ENCODE results near the gene MYO9B. TPM values are rescaled to one million over a fixed set of nuclear protein-coding genes. Genes with fewer than 3 reads are reported as not detected.

MYO9B gene
- total RNA-seq, 1 donor from 2014 or later = 75.0 TPM

DNA sequence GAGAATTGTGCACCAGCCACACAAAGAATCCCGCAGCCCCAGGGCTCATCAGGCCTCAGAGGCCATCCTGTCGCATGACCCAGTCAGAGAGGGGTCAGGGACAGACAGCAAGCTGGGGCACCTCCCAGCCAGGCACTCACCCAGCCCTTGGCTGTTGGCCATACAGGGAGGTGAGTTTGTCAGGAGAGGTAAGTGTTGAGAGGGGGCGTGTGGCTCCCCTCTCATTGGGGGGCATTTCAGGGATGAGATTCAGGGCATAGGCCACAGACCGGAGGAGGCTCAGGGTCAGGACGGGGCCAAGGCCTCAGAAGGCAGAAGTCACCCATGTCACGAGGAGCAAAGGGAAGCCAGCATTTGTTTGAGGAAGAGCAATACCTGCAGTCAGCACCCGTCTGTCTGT, 37.1 kb downstream of the MYO9B start:
- no peak for DNase-seq (ENCODE audit: low spot score)

- no peak for DNase-seq (ENCODE audit: low spot score)
Observed at GRCh38 chr19:17113127-17113785, 37.7 kb downstream of the MYO9B start.

- no peak for DNase-seq (ENCODE audit: low spot score)
Observed at GRCh38 chr19:17114414-17114831, 38.8 kb downstream of the MYO9B start.

DNA sequence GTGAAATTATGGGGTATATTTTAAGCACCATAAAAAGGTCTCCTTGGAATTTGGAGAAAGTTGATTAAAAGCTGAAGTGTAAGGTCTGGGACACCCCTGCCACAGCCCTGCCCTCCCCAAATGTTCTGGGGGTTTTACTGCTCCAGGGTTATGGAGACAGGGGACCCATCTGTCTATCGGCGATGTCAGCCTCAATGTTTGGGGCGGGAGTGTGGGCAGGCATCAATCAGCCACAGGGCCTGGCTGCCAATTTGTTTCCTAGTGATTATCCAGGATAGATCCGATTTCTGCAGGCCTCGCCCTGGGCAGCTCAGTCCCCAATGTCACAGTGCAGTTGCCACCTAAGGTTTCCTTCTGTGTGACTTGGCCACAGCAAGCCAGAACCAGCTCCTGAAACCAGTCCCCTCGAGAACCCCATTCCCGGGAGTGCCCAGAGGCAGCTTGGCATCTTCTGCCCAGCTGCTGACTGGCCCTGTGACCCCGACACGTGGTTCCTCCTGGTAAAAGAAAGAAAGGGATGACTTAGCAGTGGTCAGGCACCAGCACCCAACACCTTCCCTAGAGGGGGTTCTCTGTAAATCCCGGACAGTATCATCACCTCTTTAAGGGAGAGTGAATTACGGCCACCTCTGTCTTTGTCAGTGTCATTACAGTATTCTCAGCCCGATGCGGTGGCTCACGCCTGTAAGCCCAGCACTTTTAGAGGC, 41.6 kb downstream of the MYO9B start:
- DNase-seq (ENCODE audit: low spot score) = no peak

- DNase-seq (ENCODE audit: low spot score) = no peak
Observed at GRCh38 chr19:17118957-17119356, 43.4 kb downstream of the MYO9B start.

DNA sequence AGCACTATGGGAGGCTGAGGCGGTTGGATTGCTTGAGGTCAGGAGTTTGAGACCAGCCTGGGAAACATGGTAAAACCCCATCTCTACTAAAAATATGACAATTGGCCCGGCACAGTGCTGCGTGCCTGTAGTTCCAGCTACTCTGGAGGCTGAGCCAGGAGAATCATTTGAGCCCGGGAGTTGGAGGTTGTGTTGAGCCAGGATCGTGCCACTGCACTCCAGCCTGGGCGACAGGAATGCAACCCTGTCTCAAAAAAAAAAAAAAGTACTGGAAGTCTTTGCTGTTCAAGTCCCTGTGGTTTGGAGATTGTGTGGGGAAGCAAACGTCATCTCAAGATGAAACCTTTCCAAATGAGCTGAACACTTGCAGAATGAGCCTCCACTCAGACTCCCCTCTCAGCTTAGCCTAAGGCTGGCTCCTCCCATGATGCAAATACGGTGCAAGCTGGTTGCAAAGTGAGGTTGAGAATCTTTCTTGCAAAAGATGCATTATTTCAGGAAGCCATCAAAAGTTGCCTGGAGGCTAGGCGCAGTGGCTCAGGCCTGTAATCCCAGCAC, 46.2 kb downstream of the MYO9B start:
- DNase-seq (ENCODE audit: low spot score) = no peak

DNA sequence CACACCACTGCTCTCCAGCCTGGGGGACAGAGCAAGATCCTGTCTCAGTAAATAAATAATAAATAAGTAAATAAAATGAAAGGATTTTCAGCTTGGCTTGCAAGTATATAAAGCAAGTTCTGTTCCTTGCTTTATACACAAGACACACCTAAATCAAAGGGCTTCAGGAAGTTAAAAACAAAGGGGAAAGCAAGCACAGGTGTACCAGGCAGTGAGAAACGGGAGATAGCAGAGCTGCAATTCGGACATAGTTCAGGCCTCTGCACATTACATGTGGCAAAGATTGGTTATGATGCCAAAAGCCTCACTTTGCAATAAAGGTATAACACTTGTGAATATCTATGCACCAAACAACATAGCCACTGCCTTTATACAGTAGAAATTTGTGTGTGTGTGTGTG, 47.5 kb downstream of the MYO9B start:
- no peak for DNase-seq (ENCODE audit: low spot score)

DNA sequence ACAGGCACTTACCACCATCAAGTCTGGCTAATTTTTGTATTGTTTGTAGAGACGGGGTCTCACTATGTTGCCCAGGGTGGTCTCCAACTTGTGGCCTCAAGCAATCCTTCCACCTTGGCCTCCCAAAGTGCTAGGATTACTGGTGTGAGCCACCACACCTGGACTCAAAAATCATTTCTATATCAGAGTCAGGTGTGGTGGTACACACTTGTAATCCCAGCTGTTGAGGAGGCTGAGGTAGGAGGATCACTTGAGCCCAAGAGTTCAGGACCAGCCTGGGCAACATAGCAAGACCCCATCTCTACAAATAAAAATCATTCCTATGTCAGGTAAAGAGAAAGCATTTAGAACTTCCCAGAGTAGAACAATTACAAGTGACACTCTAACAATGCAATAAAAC, 48.4 kb downstream of the MYO9B start:
- no peak for DNase-seq (ENCODE audit: low spot score)

DNA sequence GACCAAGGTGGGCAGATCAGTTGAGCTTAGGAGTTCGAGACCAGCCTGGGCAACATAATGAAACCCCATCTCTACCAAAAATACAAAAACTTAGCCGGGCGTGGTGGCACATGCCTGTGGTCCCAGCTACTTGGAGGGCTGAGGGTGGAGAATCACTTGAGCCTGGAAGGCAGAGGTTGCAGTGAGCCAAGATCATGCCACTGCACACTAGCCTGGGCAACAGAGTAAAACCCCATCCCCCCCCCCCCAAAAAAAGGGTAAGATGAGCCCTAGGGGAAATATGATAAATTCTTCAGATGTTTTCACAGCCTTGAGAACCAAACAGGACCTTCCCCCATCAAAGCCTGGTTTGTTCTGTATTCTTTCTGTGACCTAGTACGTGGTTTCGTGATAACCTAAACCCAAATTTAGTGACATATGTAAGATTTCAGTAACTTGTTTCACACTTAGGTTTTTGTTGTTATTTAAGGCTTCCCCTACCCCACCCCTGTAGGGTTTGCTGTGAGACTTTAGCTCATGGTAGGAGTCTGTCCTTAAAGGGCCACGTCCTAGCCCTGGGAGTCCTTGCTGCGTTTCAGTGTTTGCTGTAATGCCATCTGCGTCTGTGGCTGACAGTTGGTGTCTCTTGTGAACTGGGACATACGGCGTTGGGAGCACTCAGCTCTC, 49.6 kb downstream of the MYO9B start:
- DNase-seq (ENCODE audit: low spot score) = no peak

- peak; percentile 48 for DNase-seq (ENCODE audit: low spot score)
Observed at GRCh38 chr19:17125728-17126677, 50.4 kb downstream of the MYO9B start.

GRCh38 chr19:17127671-17128070, 52.1 kb downstream of the MYO9B start:
- DNase-seq (ENCODE audit: low spot score) = no peak

DNA sequence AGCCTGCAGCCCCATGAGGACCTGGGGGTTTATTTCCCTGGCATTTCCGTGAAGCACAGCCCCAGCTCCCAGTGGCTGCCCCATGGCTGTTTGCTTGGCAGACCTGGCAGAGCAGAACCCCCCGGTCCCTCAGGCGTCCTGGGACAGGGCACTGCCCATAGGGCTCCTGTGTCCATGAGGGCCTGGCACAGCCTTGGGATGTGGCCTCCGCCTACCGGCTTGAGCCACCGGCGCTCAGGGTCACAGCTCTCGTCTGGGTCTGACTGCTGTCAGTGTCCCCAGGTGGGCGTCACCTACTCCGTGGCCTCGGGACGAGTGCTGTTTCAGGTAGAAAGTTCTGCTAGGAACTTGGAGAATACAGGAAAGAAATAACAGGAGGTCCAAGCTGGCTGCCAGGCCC, 52.8 kb downstream of the MYO9B start:
- no peak for DNase-seq (ENCODE audit: low spot score)

- no peak for DNase-seq (ENCODE audit: low spot score)
Observed at GRCh38 chr19:17128820-17129219, 53.2 kb downstream of the MYO9B start.

GRCh38 chr19:17129377-17129776, 53.8 kb downstream of the MYO9B start:
- DNase-seq (ENCODE audit: low spot score) = no peak

DNA sequence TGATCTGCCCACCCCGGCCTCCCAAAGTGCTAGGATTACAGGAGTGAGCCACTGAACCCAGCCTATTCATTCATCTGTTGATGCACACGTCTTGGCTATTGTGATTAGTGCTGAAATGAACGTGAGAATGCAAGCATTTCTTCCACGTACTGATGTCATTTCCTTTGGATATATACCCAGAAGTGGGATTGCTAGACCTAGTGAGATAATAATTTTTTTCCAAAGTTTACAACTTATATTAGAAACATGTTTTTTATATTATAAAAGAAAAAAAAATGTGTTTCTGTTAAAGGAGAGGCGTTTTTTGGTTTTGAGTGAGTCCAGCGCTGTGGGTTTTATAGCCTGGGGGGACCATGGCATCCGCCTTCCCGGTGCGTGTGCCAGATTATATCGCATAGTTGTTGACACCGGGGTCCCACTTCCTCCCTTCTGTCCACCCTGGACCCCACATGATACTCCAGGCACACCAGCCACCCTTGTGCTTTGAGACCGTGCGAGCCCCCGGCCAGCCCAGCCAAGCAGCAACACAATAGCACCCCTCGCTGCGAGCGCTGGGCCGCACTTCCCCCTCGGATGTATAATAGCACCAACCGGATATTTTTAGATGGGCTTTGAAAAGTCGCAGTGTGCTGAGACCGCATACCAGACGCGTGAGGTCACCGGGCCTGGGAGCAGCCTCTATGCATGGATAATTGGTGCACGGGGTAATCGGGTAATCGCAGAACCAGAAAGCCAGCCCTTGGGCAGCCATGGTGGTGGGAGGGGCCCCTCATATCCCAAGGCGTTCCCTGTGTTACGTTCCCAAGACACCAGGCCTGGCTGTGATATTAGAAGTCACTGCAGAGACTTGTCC, 59.6 kb downstream of the MYO9B start:
- DNase-seq (ENCODE audit: low spot score) = peak; percentile 90

- DNase-seq (ENCODE audit: low spot score) = no peak
Observed at GRCh38 chr19:17136021-17136420, 60.4 kb downstream of the MYO9B start.

DNA sequence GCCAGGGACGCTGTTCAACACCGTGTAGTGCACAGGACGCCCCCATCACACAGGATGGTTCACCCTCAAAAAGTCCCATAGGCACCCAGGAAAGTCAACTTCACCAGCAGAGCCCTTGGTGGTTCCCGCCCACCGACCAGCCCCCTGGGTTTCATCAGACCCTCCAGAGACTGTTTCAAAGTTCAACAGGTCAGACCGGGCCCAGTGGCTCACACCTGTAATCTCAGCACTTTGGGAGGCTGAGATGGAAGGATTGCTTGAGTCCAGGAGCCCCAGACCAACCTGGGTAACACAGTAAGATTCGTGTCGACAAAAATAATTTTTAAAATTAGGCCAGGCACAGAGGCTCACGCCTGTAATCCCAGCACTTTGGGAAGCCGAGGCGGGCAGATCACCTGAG, 61.0 kb downstream of the MYO9B start:
- no peak for DNase-seq (ENCODE audit: low spot score)

GRCh38 chr19:17137417-17137816, 61.8 kb downstream of the MYO9B start:
- DNase-seq (ENCODE audit: low spot score) = no peak

DNA sequence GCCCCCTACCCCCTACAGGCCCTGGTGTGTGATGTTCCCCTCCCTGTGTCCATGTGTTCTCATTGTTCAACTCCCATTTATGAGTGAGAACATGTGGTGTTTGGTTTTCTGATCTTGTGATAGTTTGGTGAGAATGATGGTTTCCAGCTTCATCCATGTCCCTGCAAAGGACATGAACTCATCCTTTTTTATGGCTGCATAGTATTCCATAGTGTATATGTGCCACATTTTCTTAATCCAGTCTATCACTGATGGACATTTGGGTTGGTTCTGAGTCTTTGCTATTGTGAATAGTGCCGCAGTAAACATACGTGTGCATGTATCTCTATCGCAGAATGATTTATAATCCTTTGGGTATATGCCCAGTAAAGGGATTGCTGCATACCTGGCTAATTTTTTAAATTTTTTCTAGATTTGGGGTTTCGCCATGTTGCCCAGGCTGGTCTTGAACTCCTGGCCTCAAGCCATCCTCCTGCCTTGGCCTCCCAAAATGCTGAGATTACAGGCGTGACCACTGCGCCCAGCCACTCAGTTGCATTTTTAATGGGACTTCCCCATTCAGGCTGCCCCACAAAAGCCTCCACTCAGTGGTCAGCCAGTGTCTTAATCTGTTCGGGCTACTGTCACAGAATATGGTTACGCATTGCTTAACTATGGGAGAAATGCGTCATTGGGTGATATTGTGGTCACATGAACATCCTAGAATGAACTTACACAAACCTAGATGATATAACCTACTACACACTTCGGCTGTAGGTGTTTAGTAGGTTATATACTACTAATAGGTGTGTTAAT, 62.7 kb downstream of the MYO9B start:
- peak; percentile 22 for DNase-seq (ENCODE audit: low spot score)

Measured in mucosa of gallbladder (tissue), 1 donor.